ENCODE measurements around the gene TBC1D10A. TPM values are rescaled to one million over a fixed set of nuclear protein-coding genes. Genes with fewer than 3 reads are reported as not detected.

The TBC1D10A gene
- total RNA-seq, 1 donor from 2014 or later = 5.0 TPM

GRCh38 chr22:30280505-30280904, 46.2 kb downstream of the TBC1D10A start:
- TF ChIP-seq CTCF (IDR thresholded peaks at IDR 0.05; ENCODE audit: partially characterized antibody, unreplicated experiment) = no peak
- DNase-seq = no peak
- Mint-ChIP-seq H3K36me3 (ENCODE audit: unreplicated experiment) (no peaks in the 10 kb centered on the region), H3K9me3 (ENCODE audit: unreplicated experiment) (no peaks in the 10 kb centered on the region), H3K27me3 (ENCODE audit: unreplicated experiment) (peaks cover 2% of the 10 kb centered on the region), H3K4me3 (ENCODE audit: unreplicated experiment) (no peak overlapping the region), H3K27ac (ENCODE audit: unreplicated experiment) (no peak overlapping the region), H3K4me1 (ENCODE audit: low read depth, unreplicated experiment) (no peaks in the 10 kb centered on the region)

- Mint-ChIP-seq H3K4me3 (ENCODE audit: unreplicated experiment) (no peak overlapping the region), H3K27ac (ENCODE audit: unreplicated experiment) (no peak overlapping the region), H3K36me3 (ENCODE audit: unreplicated experiment) (no peaks in the 10 kb centered on the region), H3K9me3 (ENCODE audit: unreplicated experiment) (no peaks in the 10 kb centered on the region), H3K27me3 (ENCODE audit: unreplicated experiment) (peaks cover 2% of the 10 kb centered on the region), H3K4me1 (ENCODE audit: low read depth, unreplicated experiment) (no peaks in the 10 kb centered on the region)
- DNase-seq = no peak
- no peak for TF ChIP-seq CTCF (IDR thresholded peaks at IDR 0.05; ENCODE audit: partially characterized antibody, unreplicated experiment)
Measured at GRCh38 chr22:30279932-30280331, 46.8 kb downstream of the TBC1D10A start.

- H3K9me3 Mint-ChIP-seq (ENCODE audit: unreplicated experiment) = no peaks in the 10 kb centered on the region
- H3K4me3 Mint-ChIP-seq (ENCODE audit: unreplicated experiment) = no peak overlapping the region
- H3K27me3 Mint-ChIP-seq (ENCODE audit: unreplicated experiment) = peaks cover 2% of the 10 kb centered on the region
- TF ChIP-seq CTCF (IDR thresholded peaks at IDR 0.05; ENCODE audit: partially characterized antibody, unreplicated experiment) = no peak
- H3K36me3 Mint-ChIP-seq (ENCODE audit: unreplicated experiment) = no peaks in the 10 kb centered on the region
- H3K4me1 Mint-ChIP-seq (ENCODE audit: low read depth, unreplicated experiment) = no peaks in the 10 kb centered on the region
- H3K27ac Mint-ChIP-seq (ENCODE audit: unreplicated experiment) = no peak overlapping the region
- DNase-seq = no peak
Measured at GRCh38 chr22:30279046-30279788, 47.5 kb downstream of the TBC1D10A start.

- H3K9me3 Mint-ChIP-seq (ENCODE audit: unreplicated experiment) = peaks cover 2% of the 10 kb centered on the region
- DNase-seq = no peak
- TF ChIP-seq CTCF (IDR thresholded peaks at IDR 0.05; ENCODE audit: partially characterized antibody, unreplicated experiment) = no peak
- no peak overlapping the region for H3K27ac Mint-ChIP-seq (ENCODE audit: unreplicated experiment)
- no peaks in the 10 kb centered on the region for H3K36me3 Mint-ChIP-seq (ENCODE audit: unreplicated experiment)
- H3K4me1 Mint-ChIP-seq (ENCODE audit: low read depth, unreplicated experiment) = no peaks in the 10 kb centered on the region
- no peak overlapping the region for H3K4me3 Mint-ChIP-seq (ENCODE audit: unreplicated experiment)
- H3K27me3 Mint-ChIP-seq (ENCODE audit: unreplicated experiment) = peaks cover 7% of the 10 kb centered on the region
Measured at GRCh38 chr22:30277547-30278344, 49.0 kb downstream of the TBC1D10A start.

GRCh38 chr22:30276039-30276438, 50.7 kb downstream of the TBC1D10A start:
- no peak for TF ChIP-seq CTCF (IDR thresholded peaks at IDR 0.05; ENCODE audit: partially characterized antibody, unreplicated experiment)
- Mint-ChIP-seq H3K27ac (ENCODE audit: unreplicated experiment) (no peak overlapping the region), H3K4me1 (ENCODE audit: low read depth, unreplicated experiment) (no peaks in the 10 kb centered on the region), H3K36me3 (ENCODE audit: unreplicated experiment) (no peaks in the 10 kb centered on the region), H3K9me3 (ENCODE audit: unreplicated experiment) (peaks cover 2% of the 10 kb centered on the region), H3K27me3 (ENCODE audit: unreplicated experiment) (peaks cover 9% of the 10 kb centered on the region), H3K4me3 (ENCODE audit: unreplicated experiment) (no peak overlapping the region)
- no peak for DNase-seq
